NT2/D1 (cell line): ENCODE data around the gene TACR2.

ENCODE experiments used
- SUZ12 ChIP-seq: IDR thresholded peaks from 2 replicates; pipeline ENCODE4 v1.6.1; 2011; ENCODE audit not compliant: insufficient read length, insufficient read depth; ENCODE audit errors: extremely low read depth
- YY1 ChIP-seq: IDR thresholded peaks from 2 replicates; pipeline ENCODE4 v1.6.1; 2011; ENCODE audit not compliant: insufficient read length, insufficient read depth
- ZNF274 ChIP-seq: IDR thresholded peaks from 2 replicates; pipeline ENCODE4 v1.6.1; 2011; ENCODE audit warnings: mild to moderate bottlenecking, low read depth, low read length

- TF ChIP-seq ZNF274: no peak
- no peak for TF ChIP-seq YY1
- TF ChIP-seq SUZ12: no peak
Observed at GRCh38 chr10:69397972-69398371, 18.7 kb downstream of the TACR2 start.
